ENCODE results near the gene EGFR. TPM values are rescaled to one million over a fixed set of nuclear protein-coding genes. Genes with fewer than 3 reads are reported as not detected.

The EGFR gene
- total RNA-seq, 2 experiments from 2014 or later: not detected

- DNase-seq: no peak
- ChIA-PET POLR2A (no interaction called here), CTCF (no interaction called here)
- Mint-ChIP-seq H3K4me3 (no peak overlapping the region), H3K27ac (no peak overlapping the region), H3K36me3 (ENCODE audit: low read depth) (no peaks in the 10 kb centered on the region), H3K9me3 (peaks cover 3% of the 10 kb centered on the region), H3K27me3 (peaks cover 17% of the 10 kb centered on the region), H3K4me1 (no peaks in the 10 kb centered on the region)
These were observed 206.0 kb downstream of the EGFR start for GRCh38 chr7:55224810-55225209.

GRCh38 chr7:55230014-55230413, 211.2 kb downstream of the EGFR start:
- Mint-ChIP-seq H3K27ac (no peak overlapping the region), H3K9me3 (peaks cover 3% of the 10 kb centered on the region), H3K4me3 (no peak overlapping the region), H3K36me3 (ENCODE audit: low read depth) (no peaks in the 10 kb centered on the region), H3K4me1 (no peaks in the 10 kb centered on the region), H3K27me3 (peaks cover 16% of the 10 kb centered on the region)
- ChIA-PET CTCF (no interaction called here), POLR2A (no interaction called here)
- DNase-seq: no peak

GRCh38 chr7:55231736-55232280, 213.0 kb downstream of the EGFR start:
- CTCF ChIA-PET: no interaction called here
- POLR2A ChIA-PET: no interaction called here
- H3K4me3 Mint-ChIP-seq: no peak overlapping the region
- H3K36me3 Mint-ChIP-seq (ENCODE audit: low read depth): no peaks in the 10 kb centered on the region
- no peaks in the 10 kb centered on the region for H3K4me1 Mint-ChIP-seq
- H3K27ac Mint-ChIP-seq: no peak overlapping the region
- peaks cover 21% of the 10 kb centered on the region for H3K27me3 Mint-ChIP-seq
- H3K9me3 Mint-ChIP-seq: peaks cover 3% of the 10 kb centered on the region
- DNase-seq: no peak

- no peak overlapping the region for H3K4me3 Mint-ChIP-seq
- H3K36me3 Mint-ChIP-seq (ENCODE audit: low read depth): no peaks in the 10 kb centered on the region
- H3K9me3 Mint-ChIP-seq: peaks cover 3% of the 10 kb centered on the region
- no peak for DNase-seq
- H3K27me3 Mint-ChIP-seq: peaks cover 23% of the 10 kb centered on the region
- no peak overlapping the region for H3K27ac Mint-ChIP-seq
- CTCF ChIA-PET: no interaction called here
- POLR2A ChIA-PET: no interaction called here
- no peaks in the 10 kb centered on the region for H3K4me1 Mint-ChIP-seq
These were observed 214.2 kb downstream of the EGFR start for GRCh38 chr7:55233001-55233400.

- H3K27ac Mint-ChIP-seq: no peak overlapping the region
- ChIA-PET POLR2A (no interaction called here), CTCF (no interaction called here)
- no peak overlapping the region for H3K4me3 Mint-ChIP-seq
- H3K36me3 Mint-ChIP-seq (ENCODE audit: low read depth): no peaks in the 10 kb centered on the region
- H3K27me3 Mint-ChIP-seq: peaks cover 14% of the 10 kb centered on the region
- peaks cover 2% of the 10 kb centered on the region for H3K9me3 Mint-ChIP-seq
- no peaks in the 10 kb centered on the region for H3K4me1 Mint-ChIP-seq
- no peak for DNase-seq
These were observed 215.6 kb downstream of the EGFR start for GRCh38 chr7:55234408-55234807.

GRCh38 chr7:55235115-55235514, 216.3 kb downstream of the EGFR start:
- ChIA-PET CTCF (interaction anchor here (1.3 kb wide), 1 partner anchor 461 kb away, joined by 3 read pairs; no protein-coding TSS in a partner anchor), POLR2A (no interaction called here)
- Mint-ChIP-seq H3K9me3 (no peaks in the 10 kb centered on the region), H3K27ac (no peak overlapping the region), H3K27me3 (peaks cover 10% of the 10 kb centered on the region), H3K4me1 (no peaks in the 10 kb centered on the region), H3K36me3 (ENCODE audit: low read depth) (no peaks in the 10 kb centered on the region), H3K4me3 (no peak overlapping the region)
- DNase-seq: no peak

- H3K4me3 Mint-ChIP-seq: no peak overlapping the region
- POLR2A ChIA-PET: no interaction called here
- no peak overlapping the region for H3K27ac Mint-ChIP-seq
- CTCF ChIA-PET: interaction anchor here (1.3 kb wide), 1 partner anchor 462 kb away, joined by 3 read pairs; no protein-coding TSS in a partner anchor
- H3K27me3 Mint-ChIP-seq: peaks cover 10% of the 10 kb centered on the region
- no peaks in the 10 kb centered on the region for H3K36me3 Mint-ChIP-seq (ENCODE audit: low read depth)
- no peaks in the 10 kb centered on the region for H3K4me1 Mint-ChIP-seq
- no peak for DNase-seq
- no peaks in the 10 kb centered on the region for H3K9me3 Mint-ChIP-seq
These were observed 217.0 kb downstream of the EGFR start for GRCh38 chr7:55235801-55236200.

- Mint-ChIP-seq H3K4me3 (no peak overlapping the region), H3K9me3 (no peaks in the 10 kb centered on the region), H3K27me3 (peaks cover 10% of the 10 kb centered on the region), H3K27ac (no peak overlapping the region), H3K36me3 (ENCODE audit: low read depth) (no peaks in the 10 kb centered on the region), H3K4me1 (no peaks in the 10 kb centered on the region)
- DNase-seq: no peak
- CTCF ChIA-PET: no interaction called here
- POLR2A ChIA-PET: no interaction called here
These were observed 217.7 kb downstream of the EGFR start for GRCh38 chr7:55236476-55236875.

GRCh38 chr7:55237156-55237893, 218.5 kb downstream of the EGFR start:
- CTCF ChIA-PET: interaction anchor here (0.6 kb wide), 1 partner anchor 18 kb away, joined by 3 read pairs; no protein-coding TSS in a partner anchor
- H3K4me3 Mint-ChIP-seq: no peak overlapping the region
- no peak for DNase-seq
- POLR2A ChIA-PET: no interaction called here
- no peaks in the 10 kb centered on the region for H3K36me3 Mint-ChIP-seq (ENCODE audit: low read depth)
- H3K27ac Mint-ChIP-seq: no peak overlapping the region
- H3K27me3 Mint-ChIP-seq: peaks cover 10% of the 10 kb centered on the region
- H3K4me1 Mint-ChIP-seq: no peaks in the 10 kb centered on the region
- no peaks in the 10 kb centered on the region for H3K9me3 Mint-ChIP-seq

- DNase-seq: no peak
- ChIA-PET POLR2A (no interaction called here), CTCF (no interaction called here)
- Mint-ChIP-seq H3K4me1 (no peaks in the 10 kb centered on the region), H3K36me3 (ENCODE audit: low read depth) (no peaks in the 10 kb centered on the region), H3K4me3 (no peak overlapping the region), H3K27ac (no peak overlapping the region), H3K27me3 (peaks cover 10% of the 10 kb centered on the region), H3K9me3 (no peaks in the 10 kb centered on the region)
These were observed 220.6 kb downstream of the EGFR start for GRCh38 chr7:55239406-55239805.

- CTCF ChIA-PET: no interaction called here
- Mint-ChIP-seq H3K27ac (no peak overlapping the region), H3K4me1 (no peaks in the 10 kb centered on the region), H3K9me3 (no peaks in the 10 kb centered on the region), H3K27me3 (peaks cover 10% of the 10 kb centered on the region), H3K36me3 (ENCODE audit: low read depth) (no peaks in the 10 kb centered on the region), H3K4me3 (no peak overlapping the region)
- DNase-seq: no peak
- POLR2A ChIA-PET: no interaction called here
These were observed 221.8 kb downstream of the EGFR start for GRCh38 chr7:55240418-55241142.

- no peak for DNase-seq
- Mint-ChIP-seq H3K36me3 (ENCODE audit: low read depth) (no peaks in the 10 kb centered on the region), H3K4me3 (no peak overlapping the region), H3K4me1 (no peaks in the 10 kb centered on the region), H3K27me3 (peaks cover under 1% of the 10 kb centered on the region), H3K9me3 (no peaks in the 10 kb centered on the region), H3K27ac (no peak overlapping the region)
- ChIA-PET CTCF (no interaction called here), POLR2A (no interaction called here)
These were observed 223.1 kb downstream of the EGFR start for GRCh38 chr7:55241958-55242357.

- H3K4me3 Mint-ChIP-seq: no peak overlapping the region
- no peaks in the 10 kb centered on the region for H3K9me3 Mint-ChIP-seq
- H3K36me3 Mint-ChIP-seq (ENCODE audit: low read depth): no peaks in the 10 kb centered on the region
- ChIA-PET CTCF (interaction anchor here (0.7 to 1.2 kb wide), 2 partner anchors 42 to 469 kb away, joined by 3 read pairs; no protein-coding TSS in a partner anchor), POLR2A (interaction anchor here (0.7 kb wide), 1 partner anchor 130 kb away, joined by 3 read pairs; no protein-coding TSS in a partner anchor)
- H3K27ac Mint-ChIP-seq: no peak overlapping the region
- DNase-seq: no peak
- H3K4me1 Mint-ChIP-seq: no peaks in the 10 kb centered on the region
- no peaks in the 10 kb centered on the region for H3K27me3 Mint-ChIP-seq
These were observed 223.8 kb downstream of the EGFR start for GRCh38 chr7:55242613-55243012.

Data from activated CD4-positive, alpha-beta memory T cell treated with anti-CD3 and anti-CD28 coated beads, Interleukin-2, amount 10 ng/mL, durations not matched to agents 7 days and 5 days (primary cell).